ENCODE data around the gene RAPGEF5.

RAPGEF5 gene, protein sequence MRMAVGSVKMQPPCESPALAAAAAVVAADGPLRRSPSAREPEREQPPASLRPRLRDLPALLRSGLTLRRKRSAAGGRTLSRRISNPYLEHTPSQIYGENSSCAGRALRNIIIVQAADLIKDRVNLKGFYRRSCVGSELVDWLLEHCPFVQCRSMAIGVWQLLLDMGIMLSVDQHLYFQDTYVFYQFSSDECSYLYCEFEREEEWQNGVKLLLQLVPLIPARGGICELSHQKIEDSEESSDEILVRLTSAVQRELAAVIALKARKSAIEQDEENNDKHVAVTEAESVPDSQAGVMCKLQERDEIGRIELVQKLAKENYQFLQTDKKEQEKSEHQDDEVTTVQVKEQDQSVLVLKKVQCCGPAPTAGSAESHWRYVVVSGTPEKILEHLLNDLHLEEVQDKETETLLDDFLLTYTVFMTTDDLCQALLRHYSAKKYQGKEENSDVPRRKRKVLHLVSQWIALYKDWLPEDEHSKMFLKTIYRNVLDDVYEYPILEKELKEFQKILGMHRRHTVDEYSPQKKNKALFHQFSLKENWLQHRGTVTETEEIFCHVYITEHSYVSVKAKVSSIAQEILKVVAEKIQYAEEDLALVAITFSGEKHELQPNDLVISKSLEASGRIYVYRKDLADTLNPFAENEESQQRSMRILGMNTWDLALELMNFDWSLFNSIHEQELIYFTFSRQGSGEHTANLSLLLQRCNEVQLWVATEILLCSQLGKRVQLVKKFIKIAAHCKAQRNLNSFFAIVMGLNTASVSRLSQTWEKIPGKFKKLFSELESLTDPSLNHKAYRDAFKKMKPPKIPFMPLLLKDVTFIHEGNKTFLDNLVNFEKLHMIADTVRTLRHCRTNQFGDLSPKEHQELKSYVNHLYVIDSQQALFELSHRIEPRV

DNA sequence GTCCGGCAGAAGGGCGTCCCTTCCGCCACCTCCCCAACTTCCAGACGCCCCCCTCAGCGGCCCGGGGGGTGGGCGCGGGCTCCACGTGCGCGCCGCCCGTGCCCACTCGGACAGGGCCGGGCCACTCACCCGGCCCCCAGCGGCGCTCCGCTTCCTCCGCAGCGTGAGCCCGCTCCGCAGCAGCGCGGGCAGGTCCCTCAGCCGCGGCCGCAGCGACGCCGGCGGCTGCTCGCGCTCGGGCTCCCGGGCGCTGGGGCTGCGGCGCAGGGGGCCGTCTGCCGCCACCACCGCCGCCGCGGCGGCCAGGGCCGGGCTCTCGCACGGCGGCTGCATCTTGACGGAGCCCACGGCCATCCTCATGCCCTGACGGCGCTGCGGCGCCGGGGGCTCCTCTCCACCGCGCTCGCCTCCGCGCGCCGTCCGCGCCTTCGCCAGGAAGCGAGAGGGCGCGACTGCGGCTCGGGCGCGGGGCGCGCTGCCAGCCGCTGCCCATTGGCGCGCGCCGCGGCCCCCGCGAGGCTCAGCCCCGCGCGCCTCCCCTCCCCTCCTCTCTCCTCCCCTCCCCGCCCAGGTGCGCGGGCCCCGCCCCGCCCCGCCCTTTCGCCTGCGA lies at the start of gene RAPGEF5:
Gene RAPGEF5 (minus strand): TSS at position 454 of the 610 bp plus-strand sequence. CDS start 94 bp downstream, at position 360.
- DNase-seq = peak; percentile 95

DNA sequence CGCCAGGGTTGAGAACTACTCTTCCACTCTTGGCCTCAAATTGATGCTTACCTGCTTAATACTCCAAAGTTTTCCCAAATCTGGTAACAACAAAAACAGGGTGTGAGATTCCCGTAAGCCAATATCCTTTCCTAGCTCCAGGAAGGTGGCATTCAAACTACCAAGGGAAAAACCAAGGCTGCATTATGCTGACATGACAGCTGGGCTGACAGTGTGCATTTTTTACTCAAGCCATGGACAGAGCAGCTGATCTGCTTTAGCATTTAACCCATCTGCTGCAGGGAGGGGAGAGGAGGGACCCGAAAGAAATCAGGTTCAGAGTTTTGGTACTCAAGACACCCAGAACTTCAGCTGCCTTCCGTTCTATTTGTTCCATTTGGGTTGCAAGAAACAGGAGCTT lies 49.8 kb upstream of the RAPGEF5 start:
- no peak for DNase-seq

DNA sequence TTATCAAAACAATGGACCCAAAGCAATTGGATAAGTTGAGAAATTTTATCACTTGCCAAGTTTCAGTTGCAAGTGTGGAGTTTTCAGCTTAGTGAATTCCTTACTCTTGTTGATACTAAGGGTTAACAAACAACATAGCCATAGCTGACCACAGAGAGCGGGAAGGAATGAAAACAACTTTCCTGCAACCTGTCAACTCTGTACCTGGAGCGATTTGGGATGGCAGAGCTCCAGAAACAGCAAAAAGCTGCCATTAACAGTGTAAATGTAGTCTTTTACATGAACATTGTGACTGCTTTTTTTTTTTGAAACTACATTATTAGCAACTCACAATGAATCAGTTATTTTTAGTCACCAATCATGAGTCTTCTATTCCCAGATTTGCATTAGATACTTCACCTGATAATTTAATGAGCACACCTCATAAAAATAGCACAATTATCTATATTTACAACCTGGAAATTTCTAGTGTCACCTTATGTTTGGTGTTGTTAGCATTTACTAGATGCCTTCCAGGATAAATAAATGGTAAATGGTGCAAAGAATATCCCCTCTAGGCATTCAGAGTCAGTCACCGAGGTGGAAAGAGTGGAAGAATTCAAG lies 47.6 kb upstream of the RAPGEF5 start:
- no peak for DNase-seq

DNA sequence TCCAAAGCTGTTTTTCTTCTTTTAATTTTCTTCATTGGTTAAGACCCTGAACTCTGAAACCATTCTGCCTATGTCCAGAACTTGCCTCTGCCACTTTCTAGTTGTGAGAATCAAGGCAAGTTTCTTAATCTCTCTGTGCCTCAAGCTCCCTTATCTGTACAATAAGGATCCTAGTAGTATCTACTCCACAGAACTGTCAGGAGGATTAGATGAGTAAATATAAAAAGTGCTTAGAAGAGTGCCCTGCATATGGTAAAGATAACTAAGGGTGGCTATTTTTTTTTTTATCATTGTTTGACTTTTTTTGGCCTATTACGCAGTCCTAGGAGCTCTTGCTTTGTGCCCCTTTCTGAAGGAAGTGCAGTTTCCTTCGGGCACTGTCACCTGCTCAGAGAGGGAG lies 46.4 kb upstream of the RAPGEF5 start:
- no peak for DNase-seq

DNA sequence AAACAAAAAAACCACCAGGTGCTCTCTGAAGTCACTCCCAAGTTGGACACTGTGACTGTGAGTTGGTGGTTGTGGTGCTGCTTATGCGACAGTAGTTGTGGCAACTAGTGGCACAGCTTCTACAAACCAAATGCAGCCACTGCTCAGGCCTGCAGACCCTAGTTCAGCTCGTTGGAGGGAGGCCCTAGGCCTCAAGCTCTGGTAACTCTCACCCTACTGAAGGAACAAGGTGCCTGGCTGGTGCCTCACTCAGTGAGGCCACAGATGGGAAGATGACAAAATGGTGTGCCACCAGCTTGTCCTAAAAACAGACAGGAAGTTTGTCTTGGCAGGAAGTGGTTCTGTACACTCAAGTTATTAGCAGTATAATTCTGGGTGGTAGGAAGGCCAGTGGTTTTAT lies 45.3 kb upstream of the RAPGEF5 start:
- no peak for DNase-seq

DNA sequence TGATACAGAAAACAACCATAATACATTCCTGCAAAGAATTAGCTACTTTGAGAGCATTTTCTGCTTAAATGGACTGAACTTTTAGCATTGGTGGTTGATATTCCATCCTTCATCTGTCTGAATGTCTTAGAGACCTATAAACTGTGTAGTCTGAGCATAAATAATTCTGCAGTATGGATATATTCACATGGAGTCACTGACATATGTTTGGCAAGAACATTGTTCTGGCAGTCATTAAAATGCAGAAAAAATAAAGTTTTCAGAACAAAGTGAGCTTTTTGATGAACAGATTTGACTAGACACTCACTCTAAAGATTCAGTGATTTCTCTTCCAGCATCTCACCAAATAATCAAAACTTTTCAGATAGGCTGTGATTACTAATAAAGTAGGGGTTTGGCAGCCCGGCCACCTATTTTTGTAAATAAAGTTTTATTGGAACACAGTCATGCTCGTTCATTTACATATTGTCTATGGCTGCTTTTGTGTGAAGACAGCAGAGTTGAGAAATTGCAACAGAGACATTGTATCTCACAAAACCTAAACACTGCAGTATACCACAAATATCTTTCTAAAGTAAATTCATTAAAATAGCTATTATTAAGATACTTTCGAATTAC lies 44.1 kb upstream of the RAPGEF5 start:
- DNase-seq = no peak

DNA sequence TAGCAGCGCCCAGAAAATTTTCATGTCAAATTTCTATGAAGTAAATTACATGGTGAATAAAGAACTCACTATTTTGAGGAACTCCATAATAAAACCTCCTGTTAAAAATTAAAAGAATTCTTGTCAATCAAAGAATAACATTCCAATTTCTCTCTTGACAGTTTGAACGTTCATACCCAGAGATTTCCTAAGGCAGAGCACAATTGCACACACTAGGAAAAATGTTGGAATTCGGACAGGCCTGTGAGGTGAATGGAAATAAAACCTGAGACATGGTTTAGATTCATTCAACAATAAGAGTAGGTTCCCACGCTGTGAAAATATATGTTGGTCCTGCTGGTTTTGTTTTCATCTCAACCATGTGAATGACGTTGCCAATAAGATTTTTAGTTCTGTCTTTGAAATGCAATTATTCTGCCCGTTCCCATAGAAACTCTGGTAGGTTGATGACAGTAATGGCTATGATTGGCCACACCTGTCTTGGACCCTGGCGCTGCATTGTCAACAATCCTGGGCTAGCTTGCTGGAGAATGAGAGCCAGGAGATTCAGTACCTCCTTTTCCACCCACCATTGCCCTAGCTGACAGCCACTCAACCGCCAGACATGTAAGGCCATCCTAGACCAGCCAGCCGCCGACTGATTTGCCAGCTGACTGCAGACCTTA lies 43.3 kb upstream of the RAPGEF5 start:
- no peak for DNase-seq

DNA sequence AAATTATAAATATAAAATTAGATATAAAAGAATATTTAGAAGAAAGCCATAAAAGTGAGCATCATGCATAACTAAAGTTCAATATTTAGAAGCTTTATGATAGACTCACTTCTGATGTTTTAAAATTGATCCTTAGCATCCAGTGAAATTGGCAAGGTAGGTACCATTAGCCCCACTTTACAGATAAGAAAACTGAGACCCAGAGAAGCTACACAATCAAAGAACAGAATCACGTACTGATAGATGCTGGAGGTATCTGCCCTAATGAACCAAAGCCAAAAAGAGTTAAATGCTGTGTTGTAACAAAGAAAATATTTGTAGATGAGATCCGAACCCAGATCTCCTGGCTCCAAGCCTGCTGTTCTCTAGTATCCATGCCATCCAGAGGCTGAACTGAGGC lies 42.6 kb upstream of the RAPGEF5 start:
- no peak for DNase-seq

DNA sequence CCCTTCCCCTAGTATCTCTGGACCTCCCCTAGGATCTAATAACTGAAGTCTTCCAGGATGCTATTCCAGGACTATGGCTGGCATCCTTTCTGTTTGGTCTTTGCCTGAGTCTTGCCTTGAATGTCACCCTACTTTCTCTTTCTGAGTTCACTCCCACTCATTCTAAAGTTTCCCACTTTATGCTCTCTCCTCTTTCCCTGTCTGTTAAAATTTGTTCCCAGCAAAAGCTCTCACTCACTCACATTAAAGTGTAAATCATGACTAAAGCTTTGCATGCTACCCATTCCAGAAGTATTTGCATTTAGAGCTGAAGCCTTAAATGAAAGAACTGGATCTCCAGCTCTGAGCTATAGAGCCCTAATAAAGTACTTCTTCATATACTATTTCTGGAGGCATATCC lies 42.1 kb upstream of the RAPGEF5 start:
- no peak for DNase-seq

DNA sequence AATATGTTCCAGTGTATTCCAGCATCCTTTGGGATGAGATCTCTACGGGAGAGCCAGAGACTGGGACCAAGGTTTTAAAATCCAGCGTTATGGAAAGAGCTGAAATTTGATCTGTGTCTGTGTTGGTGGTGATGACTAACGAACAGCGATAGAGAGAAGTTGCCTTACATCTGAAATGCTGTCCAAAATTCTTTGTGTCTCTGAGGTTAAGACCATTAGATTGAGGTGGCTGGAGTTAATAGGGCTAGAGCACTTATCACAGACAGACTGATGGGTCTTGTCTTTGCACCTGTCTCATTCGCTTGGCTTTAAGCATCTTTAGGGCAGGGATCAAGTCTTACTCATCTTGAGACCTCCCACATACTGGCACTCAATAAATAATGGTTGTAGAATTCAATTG lies 41.0 kb upstream of the RAPGEF5 start:
- DNase-seq = no peak

DNA sequence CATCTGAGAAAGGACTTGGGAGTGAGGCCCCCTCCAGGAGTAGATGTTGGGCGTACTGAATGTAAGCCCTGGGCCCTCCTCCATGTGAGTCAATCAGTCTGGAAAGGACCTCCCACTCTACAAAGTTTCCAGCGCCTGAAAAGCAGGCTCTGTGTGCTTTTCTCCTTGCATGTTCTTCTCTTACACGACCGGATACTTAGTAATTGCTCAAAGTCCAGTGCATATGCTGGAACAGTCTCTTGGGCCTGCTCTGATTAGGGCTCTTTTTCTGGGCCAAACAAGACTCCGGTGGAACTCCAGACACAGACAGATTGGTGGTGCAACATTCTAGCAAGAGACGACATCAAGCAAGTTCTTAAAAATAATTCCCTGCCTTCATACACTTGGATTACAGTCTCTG lies 38.3 kb upstream of the RAPGEF5 start:
- no peak for DNase-seq

DNA sequence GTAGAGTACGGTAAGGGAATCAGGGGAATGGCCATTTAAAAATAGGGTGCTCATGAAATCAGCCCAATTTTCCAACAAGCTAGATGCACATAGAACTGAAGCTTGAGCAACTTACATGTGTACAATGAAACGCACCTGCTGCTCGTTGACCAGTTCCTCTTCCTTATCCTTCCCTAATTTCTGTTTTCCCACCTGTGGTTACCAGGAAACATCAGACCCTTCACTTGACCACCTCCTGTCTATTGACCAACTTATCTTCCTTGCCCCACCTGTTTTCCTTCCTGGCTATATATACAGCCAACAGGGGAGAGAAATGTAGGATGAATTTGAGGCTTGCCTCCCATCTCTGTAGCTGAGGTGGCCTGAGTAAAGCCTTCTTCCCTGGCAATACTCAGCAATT lies 37.8 kb upstream of the RAPGEF5 start:
- peak; percentile 87 for DNase-seq

DNA sequence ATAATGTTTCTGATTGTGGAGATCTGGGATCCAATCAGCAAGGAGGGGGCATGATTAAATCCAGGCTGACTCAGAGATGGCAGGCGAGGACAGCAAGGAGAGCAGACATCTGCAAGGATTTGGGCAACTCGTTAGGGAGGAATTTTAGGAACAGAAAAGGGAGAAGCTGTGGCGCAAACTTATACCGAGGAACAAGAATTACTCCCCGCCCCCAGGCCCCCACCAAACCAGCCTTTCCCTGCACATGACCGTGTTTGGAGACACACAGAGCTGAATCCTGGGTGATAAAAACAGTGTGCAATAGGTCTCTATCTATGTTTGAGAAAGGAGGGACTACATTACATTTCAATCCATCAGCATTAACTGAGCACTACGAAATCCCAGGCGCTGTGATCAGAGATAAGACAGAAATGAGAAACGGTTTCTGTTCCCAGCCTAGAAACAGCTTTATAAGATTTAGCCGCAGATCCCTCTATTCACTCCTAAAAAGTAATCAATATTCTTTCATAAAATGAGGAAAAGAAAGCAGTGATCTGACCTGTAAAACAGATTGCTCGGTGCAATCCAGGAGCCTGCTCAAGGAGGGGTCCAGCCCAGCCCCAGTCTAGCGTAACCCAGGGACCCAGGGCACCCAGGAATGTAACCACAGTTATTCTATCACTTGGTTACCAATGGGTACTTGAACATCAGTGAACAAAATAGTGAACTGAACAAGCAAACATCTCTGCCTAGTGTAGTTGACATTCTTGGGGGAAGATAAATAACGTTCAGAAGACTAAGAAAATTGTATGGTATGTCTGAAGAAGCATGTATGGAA lies 37.2 kb upstream of the RAPGEF5 start:
- peak; percentile 67 for DNase-seq

DNA sequence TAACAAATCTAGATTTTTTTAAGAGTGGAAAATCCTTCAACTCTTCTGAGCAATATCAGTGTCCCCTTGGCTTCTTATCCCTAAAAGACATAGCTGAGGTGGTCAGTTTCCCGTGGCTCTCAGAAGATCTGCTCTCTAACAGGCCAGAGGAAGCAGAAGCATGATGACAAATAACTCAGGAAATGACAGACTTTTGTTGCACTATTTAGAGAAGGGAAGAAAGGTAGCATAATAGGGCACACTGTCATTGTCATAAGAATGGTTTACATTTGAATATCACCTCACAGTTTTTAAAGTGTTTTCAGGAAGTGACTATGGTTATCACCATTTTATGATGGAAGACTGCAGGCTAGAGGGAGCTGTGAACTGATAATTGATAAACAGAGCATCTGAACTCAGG lies 33.6 kb upstream of the RAPGEF5 start:
- peak; percentile 51 for DNase-seq

DNA sequence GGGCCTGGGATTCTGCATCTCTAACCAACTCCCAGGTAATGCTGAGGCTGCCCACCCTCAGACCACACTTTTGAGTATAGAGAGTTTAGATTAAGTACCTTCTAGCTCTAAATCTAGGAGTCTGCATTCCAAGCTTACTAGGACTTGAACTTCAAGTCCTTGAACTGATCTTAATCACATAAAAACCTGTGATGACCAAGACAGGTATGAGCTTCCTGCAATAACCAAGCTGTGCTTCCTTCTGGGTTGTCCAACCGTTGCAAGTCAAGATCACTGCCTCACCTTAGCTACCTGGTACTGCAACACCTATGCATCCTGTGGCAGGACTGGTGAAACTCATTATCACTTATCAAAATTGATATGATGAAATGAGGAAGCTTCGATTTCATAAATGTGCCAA lies 32.9 kb upstream of the RAPGEF5 start:
- no peak for DNase-seq

DNA sequence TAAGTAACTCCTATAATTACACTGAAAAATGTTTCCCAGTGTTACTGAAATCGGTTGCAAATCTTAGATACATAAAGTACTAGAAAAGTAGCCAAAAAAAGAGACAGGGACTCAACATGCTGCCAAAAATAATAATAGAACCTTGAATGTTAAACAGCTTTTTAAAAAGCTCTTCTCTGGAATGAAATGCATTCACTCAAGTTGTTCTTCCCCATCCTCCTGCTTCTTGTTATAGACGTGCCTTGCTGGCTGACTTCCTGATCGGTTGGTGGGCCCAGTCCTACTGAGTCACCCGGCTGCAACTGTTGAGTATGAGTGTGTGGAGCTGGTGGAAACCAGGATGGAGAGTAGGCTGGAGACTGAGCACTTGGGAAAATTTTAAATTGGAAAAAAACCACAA lies 30.6 kb upstream of the RAPGEF5 start:
- no peak for DNase-seq

DNA sequence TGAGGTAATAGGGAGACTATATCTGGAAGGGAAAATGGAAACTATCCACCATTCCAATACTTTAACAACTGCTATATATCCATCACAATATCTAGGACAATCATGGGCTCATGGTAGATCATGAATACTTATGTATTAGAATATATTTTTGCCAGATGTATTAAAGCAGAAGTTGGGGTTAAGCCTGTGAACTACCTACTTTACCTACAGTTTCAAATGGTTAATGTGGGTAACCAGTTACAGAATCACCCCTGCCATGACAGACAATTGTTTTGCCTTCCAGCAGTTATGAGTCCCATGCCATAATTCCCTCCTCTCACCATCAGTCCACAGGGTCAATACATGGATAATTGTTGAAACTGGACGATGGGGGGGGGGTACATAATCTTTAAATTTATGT lies 29.9 kb upstream of the RAPGEF5 start:
- no peak for DNase-seq

DNA sequence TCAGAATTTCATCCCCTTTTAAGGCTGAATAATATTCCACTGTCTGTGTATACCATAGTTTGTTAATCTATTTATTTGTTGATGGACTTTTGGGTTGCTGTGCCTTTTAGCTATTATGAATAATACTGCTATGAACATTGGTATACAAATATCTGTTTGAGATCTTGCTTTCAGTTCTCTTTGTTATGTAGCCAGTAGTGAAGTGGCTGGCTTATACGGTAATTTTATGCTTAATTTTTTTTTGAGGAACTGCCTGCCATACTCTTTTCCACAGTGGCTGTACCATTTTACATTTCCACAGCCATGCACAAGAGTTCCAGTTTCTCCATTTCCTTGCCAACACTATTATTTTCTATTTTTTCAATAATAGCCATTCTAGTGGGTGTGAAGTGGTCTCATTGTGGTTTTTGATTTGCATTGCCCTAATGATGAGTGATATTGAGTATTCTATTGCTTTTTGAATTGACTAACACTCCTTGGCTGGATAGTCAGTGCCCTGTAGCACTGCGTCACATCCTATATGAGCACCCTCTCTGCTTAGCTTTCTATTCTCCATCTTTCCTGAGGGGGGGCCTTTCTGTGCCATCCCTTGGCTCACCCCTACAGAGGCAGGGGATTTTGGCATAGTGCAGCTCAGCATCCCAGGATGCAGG lies 29.4 kb upstream of the RAPGEF5 start:
- DNase-seq = no peak

DNA sequence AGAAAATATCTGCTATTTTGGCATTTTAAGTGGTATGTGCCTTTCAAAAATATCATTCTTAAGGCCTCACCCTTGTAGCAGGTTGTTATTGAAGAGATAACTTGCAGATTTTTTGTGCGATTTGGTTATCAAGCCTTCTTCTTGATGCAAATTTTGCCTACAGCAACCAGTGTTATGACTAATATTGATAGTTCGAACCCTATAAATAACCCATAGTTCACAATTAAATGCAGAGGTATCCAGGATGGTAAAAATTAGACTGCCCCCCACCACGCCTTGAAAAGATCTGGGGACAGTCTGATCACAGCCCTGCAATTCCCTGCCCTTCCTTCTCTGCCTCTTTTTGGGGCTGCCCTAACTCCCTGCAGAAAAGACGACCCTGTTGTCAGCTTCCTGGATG lies 28.4 kb upstream of the RAPGEF5 start:
- no peak for DNase-seq

DNA sequence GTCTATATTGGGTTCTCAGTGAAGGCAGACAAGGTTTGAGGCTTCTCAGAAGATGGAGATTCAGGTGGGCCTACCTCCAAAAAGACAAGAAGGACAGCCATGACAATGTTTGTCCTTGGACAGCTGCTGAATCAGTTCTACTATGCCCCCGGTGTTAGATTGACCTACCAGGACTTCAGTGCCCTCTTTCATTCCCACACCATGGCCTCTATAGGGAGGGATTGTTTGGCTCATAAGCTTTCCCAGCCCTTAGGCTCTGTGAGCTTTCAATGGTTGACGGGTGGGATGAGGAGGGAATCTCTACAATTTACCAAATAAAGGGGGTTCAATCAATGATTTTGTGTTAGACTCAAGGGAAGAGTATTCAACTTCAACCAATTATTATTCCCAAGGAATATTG lies 23.4 kb upstream of the RAPGEF5 start:
- DNase-seq = no peak
